ENCODE results near the gene GATA5.

Gene GATA5

DNA sequence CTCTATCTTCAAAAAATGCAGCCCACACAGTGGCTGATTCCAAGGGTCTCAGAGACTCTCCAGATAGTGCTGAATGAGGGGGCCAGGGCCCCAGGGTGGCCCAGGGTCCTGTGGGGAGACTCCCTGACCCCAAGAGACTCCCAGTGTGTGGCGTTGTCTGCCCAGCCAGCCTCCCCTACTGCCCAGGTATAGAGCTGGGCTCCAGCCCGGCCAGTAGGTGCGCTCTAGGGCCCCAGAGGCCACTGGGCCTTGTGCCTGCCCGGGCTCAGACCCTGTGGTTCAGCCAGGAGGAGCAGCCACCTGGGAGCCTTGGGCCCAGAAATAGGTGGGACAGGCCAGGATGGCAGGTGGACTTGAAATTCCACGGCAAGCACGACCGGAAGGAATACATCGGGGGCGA is 30.3 kb upstream of the GATA5 start:
- no peak for DNase-seq (ENCODE audit: low read depth)
- no peak overlapping the region for H3K4me3 ChIP-seq (ENCODE audit: low read depth, low read length)
- TF ChIP-seq CTCF (IDR thresholded peaks at IDR 0.05; ENCODE audit: control insufficient read depth, extremely low read depth, insufficient read depth) = no peak

DNA sequence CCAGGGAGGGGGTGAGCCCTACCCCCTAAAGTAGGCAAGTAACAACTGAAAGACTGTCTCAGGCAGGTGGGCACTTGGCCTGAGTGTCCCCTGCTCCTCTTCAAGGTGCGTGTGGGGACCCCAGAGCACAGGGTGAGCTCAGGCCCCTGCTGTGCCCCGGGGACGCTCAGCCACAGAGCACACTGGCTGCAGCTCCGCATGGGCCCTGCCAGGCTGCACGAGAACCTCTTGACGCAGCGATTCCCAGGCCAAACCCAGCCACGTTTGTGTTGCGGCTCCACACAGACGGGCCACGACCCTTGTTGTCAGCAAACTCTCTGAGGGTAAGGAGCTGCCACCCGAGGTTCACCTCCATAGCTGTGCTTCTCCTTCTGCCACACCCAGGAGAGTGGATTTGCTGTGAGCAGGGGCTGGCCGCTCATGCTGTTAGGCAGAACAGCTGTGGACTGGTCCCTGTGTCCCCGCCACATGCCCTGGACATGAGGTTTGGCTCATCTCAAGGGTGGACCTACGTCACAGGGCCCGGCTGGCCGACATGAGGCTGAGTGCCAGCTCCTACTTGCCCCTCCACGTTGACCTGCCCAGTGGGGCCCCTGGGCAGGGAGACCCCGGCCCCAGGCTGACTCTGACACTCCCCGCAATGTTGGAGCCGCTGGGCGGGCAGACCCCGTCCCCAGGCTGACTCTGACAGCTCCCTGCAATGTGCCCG is 29.7 kb upstream of the GATA5 start:
- no peak for DNase-seq (ENCODE audit: low read depth)

GRCh38 chr20:62504323-62504722 is 28.5 kb upstream of the GATA5 start:
- no peak for DNase-seq (ENCODE audit: low read depth)
- H3K4me3 ChIP-seq (ENCODE audit: low read depth, low read length) = no peak overlapping the region
- TF ChIP-seq CTCF (IDR thresholded peaks at IDR 0.05; ENCODE audit: control insufficient read depth, extremely low read depth, insufficient read depth) = no peak

More for the DNA sequence above, 29.7 kb upstream of the GATA5 start:
- TF ChIP-seq CTCF (IDR thresholded peaks at IDR 0.05; ENCODE audit: control insufficient read depth, extremely low read depth, insufficient read depth) = no peak
- H3K4me3 ChIP-seq (ENCODE audit: low read depth, low read length) = no peak overlapping the region

DNA sequence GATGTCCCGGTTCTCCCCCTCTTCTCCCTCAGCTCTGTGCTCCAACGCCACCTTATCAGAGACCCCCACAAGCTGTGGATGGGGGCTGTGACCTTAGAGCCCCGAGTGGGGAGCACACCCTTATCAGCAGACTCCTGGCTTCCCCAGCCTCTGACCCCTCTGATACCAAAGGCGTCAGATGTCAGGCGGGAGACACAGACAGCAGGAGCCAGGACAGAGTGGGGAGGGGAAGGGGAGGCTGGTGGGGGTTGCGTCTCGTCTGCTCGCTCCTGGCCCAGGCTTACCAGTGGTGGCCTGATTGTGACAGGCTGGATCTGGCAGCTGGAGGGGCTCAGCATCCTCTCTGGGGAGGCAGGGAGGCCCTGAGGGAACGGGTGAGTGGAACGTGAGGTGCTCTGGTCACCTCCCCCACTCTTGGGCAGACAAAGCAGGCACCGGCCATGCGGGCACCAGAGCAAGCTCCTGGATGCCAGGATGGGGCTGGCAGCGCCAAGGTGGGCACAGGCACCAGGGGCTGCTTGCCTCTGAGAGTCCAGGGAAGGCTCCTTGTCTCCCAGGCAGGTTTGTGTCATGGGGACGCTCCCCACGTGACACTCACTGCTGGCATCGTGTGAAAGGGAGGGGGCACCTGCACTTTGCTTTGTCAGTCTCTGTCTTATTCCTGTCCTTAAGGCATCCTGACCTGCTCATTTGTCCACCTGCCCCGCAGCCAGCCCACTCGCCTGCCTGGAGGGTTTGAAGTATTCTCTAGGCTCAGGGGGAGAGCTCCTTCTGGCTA is 27.8 kb upstream of the GATA5 start:
- no peak for TF ChIP-seq CTCF (IDR thresholded peaks at IDR 0.05; ENCODE audit: control insufficient read depth, extremely low read depth, insufficient read depth)
- no peak for DNase-seq (ENCODE audit: low read depth)
- H3K4me3 ChIP-seq (ENCODE audit: low read depth, low read length) = no peak overlapping the region

- no peak overlapping the region for H3K4me3 ChIP-seq (ENCODE audit: low read depth, low read length)
- DNase-seq (ENCODE audit: low read depth) = no peak
- TF ChIP-seq CTCF (IDR thresholded peaks at IDR 0.05; ENCODE audit: control insufficient read depth, extremely low read depth, insufficient read depth) = no peak
Measured at GRCh38 chr20:62502496-62503095, 26.8 kb upstream of the GATA5 start.

- no peak overlapping the region for H3K4me3 ChIP-seq (ENCODE audit: low read depth, low read length)
- TF ChIP-seq CTCF (IDR thresholded peaks at IDR 0.05; ENCODE audit: control insufficient read depth, extremely low read depth, insufficient read depth) = no peak
- DNase-seq (ENCODE audit: low read depth) = no peak
Measured at GRCh38 chr20:62501801-62502495, 26.2 kb upstream of the GATA5 start.
